Left ventricle myocardium inferior (tissue), 1 donor: ENCODE measurements around the gene BMP2. TPM values are rescaled to one million over a fixed set of nuclear protein-coding genes. Genes with fewer than 3 reads are reported as not detected.

Experiments
- DNase-seq: peaks from one replicate; pipeline ENCODE4 v3.0.0-alpha.2; 2020
- H3K27ac ChIP-seq: fragments of 200-600 bp; replicated peaks from 2 replicates; pipeline ENCODE4 v1.8.0; 2021
- H3K27me3 ChIP-seq: fragments of 200-600 bp; 2 replicates; pipeline ENCODE4 v1.8.0; 2021; ENCODE audit warnings: low read depth
- H3K36me3 ChIP-seq: fragments of 200-600 bp; 2 replicates; pipeline ENCODE4 v1.8.0; 2021
- H3K4me1 ChIP-seq: fragments of 200-600 bp; 2 replicates; pipeline ENCODE4 v1.8.0; 2021
- H3K4me3 ChIP-seq: fragments of 200-600 bp; 2 replicates; pipeline ENCODE4 v1.8.0; 2021; ENCODE audit warnings: mild to moderate bottlenecking, moderate library complexity
- H3K9me3 ChIP-seq: fragments of 200-600 bp; replicated peaks from 2 replicates; pipeline ENCODE4 v1.8.0; 2021
- CTCF ChIP-seq: fragments of 200-600 bp; IDR thresholded peaks from 2 replicates; pipeline ENCODE4 v1.8.0; 2021; ENCODE audit warnings: antibody characterized with exemption, mild to moderate bottlenecking, borderline replicate concordance
- intact Hi-C: fragments of 100-400 bp; cut with micrococcal nuclease; formaldehyde crosslinking; loops from one replicate; pipeline ENCODE4 v1.11.0; 2022
- total RNA-seq: library from RNA; stranded (reverse); fragmentation: NEBNext Ultra II Directional; extraction: Animal tissue kit (Norgen Biotek cat#: 25700); gene quantifications from one replicate; pipeline ENCODE4 v1.2.1, GENCODE V29; 2021
- donor health status: DM: no; HTN: yes; CAD: no; lungs with severe emphysema.

BMP2 gene
- total RNA-seq, 1 donor from 2014 or later, result 2.4 TPM

- no peaks in the 10 kb centered on the region for H3K4me1 ChIP-seq
- peaks cover 13% of the 10 kb centered on the region for H3K27me3 ChIP-seq
- no peak overlapping the region for H3K4me3 ChIP-seq
- no peak for TF ChIP-seq CTCF
- intact Hi-C loops, result no loop called here
- peaks cover 7% of the 10 kb centered on the region for H3K9me3 ChIP-seq
- no peak for DNase-seq
- H3K36me3 ChIP-seq, result no peaks in the 10 kb centered on the region
- H3K27ac ChIP-seq, result no peak overlapping the region
These were observed 10.5 kb upstream of the BMP2 start for GRCh38 chr20:6756693-6757595.

DNA sequence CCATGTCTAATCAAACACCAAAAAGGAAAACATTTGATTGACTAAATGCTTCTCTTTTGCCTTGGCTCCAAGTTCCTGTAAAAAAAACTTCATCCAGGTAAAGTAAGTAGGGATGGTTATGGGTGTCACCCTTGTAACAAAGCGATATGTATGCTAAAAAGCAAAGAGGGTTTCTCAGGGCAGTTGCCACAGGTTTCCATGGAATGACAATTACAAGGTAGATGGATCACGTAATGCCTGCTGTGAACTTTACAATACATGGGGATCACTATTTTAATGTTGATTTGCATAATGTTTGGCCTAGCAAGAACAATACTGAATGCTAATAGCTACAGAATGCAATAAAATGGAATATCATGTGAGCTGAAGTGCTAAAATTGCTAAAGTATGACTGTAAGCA, 2.9 kb upstream of the BMP2 start:
- Histone ChIP-seq H3K27me3 (peaks cover 22% of the 10 kb centered on the region), H3K27ac (no peak overlapping the region), H3K4me3 (no peak overlapping the region), H3K4me1 (peaks cover 30% of the 10 kb centered on the region), H3K9me3 (no peaks in the 10 kb centered on the region), H3K36me3 (no peaks in the 10 kb centered on the region)
- intact Hi-C loops, result no loop called here
- DNase-seq, result no peak
- TF ChIP-seq CTCF, result no peak

DNA sequence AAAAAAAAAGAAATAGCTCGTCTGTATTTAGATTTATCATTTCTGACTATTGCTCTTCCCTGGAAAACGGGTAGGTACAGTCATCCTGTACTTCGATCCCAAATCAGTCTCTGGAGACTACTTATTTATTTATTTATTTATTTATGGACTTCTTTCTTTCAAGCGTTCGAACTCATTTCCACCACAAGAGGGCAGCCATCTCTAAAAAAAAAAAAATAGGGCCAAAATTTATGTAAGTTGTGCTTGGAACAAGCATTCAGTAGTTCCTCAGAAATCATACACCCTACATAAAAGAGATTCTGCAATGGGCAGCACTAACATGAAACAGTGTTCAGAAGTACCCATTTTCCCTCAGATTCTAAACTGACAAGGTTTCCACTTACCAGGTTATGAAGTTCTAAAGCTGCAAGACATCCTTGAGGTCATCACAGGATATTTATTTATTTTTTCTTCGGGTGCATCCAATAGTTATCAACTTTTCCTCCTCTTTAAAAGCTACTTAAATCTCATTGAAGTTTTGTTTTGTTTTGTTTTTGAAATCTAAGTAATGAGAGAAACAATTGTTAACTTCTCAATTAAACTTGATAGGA, 1.9 kb upstream of the BMP2 start:
- intact Hi-C loops, result no loop called here
- no peaks in the 10 kb centered on the region for H3K36me3 ChIP-seq
- H3K9me3 ChIP-seq, result no peaks in the 10 kb centered on the region
- H3K4me1 ChIP-seq, result peaks cover 40% of the 10 kb centered on the region
- no peak overlapping the region for H3K4me3 ChIP-seq
- DNase-seq, result no peak
- peak; percentile 74 for TF ChIP-seq CTCF
- H3K27ac ChIP-seq, result peak overlapping the region; percentile 76
- peaks cover 29% of the 10 kb centered on the region for H3K27me3 ChIP-seq

DNA sequence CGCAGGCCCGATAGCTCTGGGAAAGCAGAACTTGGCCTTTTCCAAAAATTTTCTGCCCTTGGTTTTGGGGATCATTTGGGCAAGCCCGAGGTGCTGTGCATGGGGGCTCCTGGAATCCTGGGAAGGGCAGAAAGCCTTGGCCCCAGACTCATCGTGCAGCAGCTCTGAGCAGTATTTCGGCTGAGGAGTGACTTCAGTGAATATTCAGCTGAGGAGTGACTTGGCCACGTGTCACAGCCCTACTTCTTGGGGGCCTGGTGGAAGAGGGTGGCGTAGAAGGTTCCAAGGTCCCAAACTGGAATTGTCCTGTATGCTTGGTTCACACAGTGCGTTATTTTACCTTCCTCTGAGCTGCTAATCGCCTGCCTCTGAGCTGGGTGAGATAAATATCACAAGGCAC, 1.1 kb upstream of the BMP2 start:
- H3K27ac ChIP-seq, result peak overlapping the region; percentile 76
- peaks cover 36% of the 10 kb centered on the region for H3K27me3 ChIP-seq
- H3K4me3 ChIP-seq, result no peak overlapping the region
- H3K36me3 ChIP-seq, result no peaks in the 10 kb centered on the region
- no peaks in the 10 kb centered on the region for H3K9me3 ChIP-seq
- intact Hi-C loops, result no loop called here
- H3K4me1 ChIP-seq, result peaks cover 45% of the 10 kb centered on the region
- no peak for TF ChIP-seq CTCF
- DNase-seq, result no peak

DNA sequence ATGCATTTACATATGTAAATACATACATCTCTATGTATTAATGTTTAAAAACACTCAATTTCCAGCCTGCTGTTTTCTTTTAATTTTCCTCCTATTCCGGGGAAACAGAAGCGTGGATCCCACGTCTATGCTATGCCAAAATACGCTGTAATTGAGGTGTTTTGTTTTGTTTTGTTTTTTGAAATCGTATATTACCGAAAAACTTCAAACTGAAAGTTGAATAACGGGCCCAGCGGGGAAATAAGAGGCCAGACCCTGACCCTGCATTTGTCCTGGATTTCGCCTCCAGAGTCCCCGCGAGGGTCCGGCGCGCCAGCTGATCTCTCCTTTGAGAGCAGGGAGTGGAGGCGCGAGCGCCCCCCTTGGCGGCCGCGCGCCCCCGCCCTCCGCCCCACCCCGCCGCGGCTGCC, 355 bp upstream of the BMP2 start:
- no peak for DNase-seq
- peaks cover 45% of the 10 kb centered on the region for H3K4me1 ChIP-seq
- H3K9me3 ChIP-seq, result no peaks in the 10 kb centered on the region
- peaks cover 43% of the 10 kb centered on the region for H3K27me3 ChIP-seq
- intact Hi-C loops, result no loop called here
- no peaks in the 10 kb centered on the region for H3K36me3 ChIP-seq
- TF ChIP-seq CTCF, result no peak
- H3K4me3 ChIP-seq, result peak overlapping the region; percentile 85
- H3K27ac ChIP-seq, result peak overlapping the region; percentile 76
